Measurements from ENCODE around the gene GPRC5D.

GPRC5D gene

GRCh38 chr12:12952036-12952435 is at the start of gene GPRC5D:
Gene GPRC5D, minus strand, starts transcription at chr12:12952170. Its CDS starts 1,786 bp downstream, at chr12:12950384.
- no peaks in the 10 kb centered on the region for H3K9me3 ChIP-seq (ENCODE audit: insufficient read depth, low read length)
- no peak for DNase-seq (ENCODE audit: low read depth, low spot score)
- no peak for TF ChIP-seq ZNF274 (IDR thresholded peaks at IDR 0.05; ENCODE audit: low read depth, low read length)
- TF ChIP-seq SUZ12 (IDR thresholded peaks at IDR 0.05; ENCODE audit: extremely low read depth, insufficient read depth, insufficient read length) = no peak
- TF ChIP-seq YY1 (IDR thresholded peaks at IDR 0.05; ENCODE audit: insufficient read depth, insufficient read length) = no peak
- H3K36me3 ChIP-seq (ENCODE audit: insufficient read depth, insufficient read length, low read length) = no peaks in the 10 kb centered on the region
- H3K9ac ChIP-seq (ENCODE audit: insufficient read length, low read depth) = no peak within 1 kb of the TSS
- H3K4me1 ChIP-seq (ENCODE audit: insufficient read depth, insufficient read length) = no peaks in the 10 kb centered on the region
- no peak within 1 kb of the TSS for H3K4me3 ChIP-seq (ENCODE audit: insufficient read length, low read depth)
- H3K27me3 ChIP-seq (ENCODE audit: insufficient read depth, insufficient read length) = no peaks in the 10 kb centered on the region

GRCh38 chr12:13001775-13002040 is 49.7 kb upstream of the GPRC5D start:
- Histone ChIP-seq H3K27me3 (ENCODE audit: insufficient read depth, insufficient read length) (peaks cover 22% of the 10 kb centered on the region), H3K4me1 (ENCODE audit: insufficient read depth, insufficient read length) (no peaks in the 10 kb centered on the region), H3K9me3 (ENCODE audit: insufficient read depth, low read length) (no peaks in the 10 kb centered on the region), H3K36me3 (ENCODE audit: insufficient read depth, insufficient read length, low read length) (peaks cover 10% of the 10 kb centered on the region), H3K4me3 (ENCODE audit: insufficient read length, low read depth) (peak overlapping the region; percentile 47), H3K9ac (ENCODE audit: insufficient read length, low read depth) (peak overlapping the region; percentile 65)
- DNase-seq (ENCODE audit: low read depth, low spot score) = no peak
- TF ChIP-seq YY1 (IDR thresholded peaks at IDR 0.05; ENCODE audit: insufficient read depth, insufficient read length) (no peak), SUZ12 (IDR thresholded peaks at IDR 0.05; ENCODE audit: extremely low read depth, insufficient read depth, insufficient read length) (peak; percentile 17)

- TF ChIP-seq ZNF274 (IDR thresholded peaks at IDR 0.05; ENCODE audit: low read depth, low read length) = no peak
- no peak for TF ChIP-seq YY1 (IDR thresholded peaks at IDR 0.05; ENCODE audit: insufficient read depth, insufficient read length)
- no peak for TF ChIP-seq SUZ12 (IDR thresholded peaks at IDR 0.05; ENCODE audit: extremely low read depth, insufficient read depth, insufficient read length)
- Histone ChIP-seq H3K27me3 (ENCODE audit: insufficient read depth, insufficient read length) (peaks cover 22% of the 10 kb centered on the region), H3K9ac (ENCODE audit: insufficient read length, low read depth) (peak overlapping the region; percentile 88), H3K36me3 (ENCODE audit: insufficient read depth, insufficient read length, low read length) (peaks cover 12% of the 10 kb centered on the region), H3K4me3 (ENCODE audit: insufficient read length, low read depth) (peak overlapping the region; percentile 67), H3K9me3 (ENCODE audit: insufficient read depth, low read length) (no peaks in the 10 kb centered on the region), H3K4me1 (ENCODE audit: insufficient read depth, insufficient read length) (no peaks in the 10 kb centered on the region)
- peak; percentile 73 for DNase-seq (ENCODE audit: low read depth, low spot score)
Observed at GRCh38 chr12:13000925-13001774, 49.2 kb upstream of the GPRC5D start.

GRCh38 chr12:13000616-13000924 is 48.6 kb upstream of the GPRC5D start:
- H3K9me3 ChIP-seq (ENCODE audit: insufficient read depth, low read length) = no peaks in the 10 kb centered on the region
- H3K4me3 ChIP-seq (ENCODE audit: insufficient read length, low read depth) = peak overlapping the region; percentile 67
- TF ChIP-seq YY1 (IDR thresholded peaks at IDR 0.05; ENCODE audit: insufficient read depth, insufficient read length) = no peak
- no peak for TF ChIP-seq SUZ12 (IDR thresholded peaks at IDR 0.05; ENCODE audit: extremely low read depth, insufficient read depth, insufficient read length)
- TF ChIP-seq ZNF274 (IDR thresholded peaks at IDR 0.05; ENCODE audit: low read depth, low read length) = no peak
- H3K36me3 ChIP-seq (ENCODE audit: insufficient read depth, insufficient read length, low read length) = peaks cover 12% of the 10 kb centered on the region
- peak overlapping the region; percentile 88 for H3K9ac ChIP-seq (ENCODE audit: insufficient read length, low read depth)
- peak; percentile 65 for DNase-seq (ENCODE audit: low read depth, low spot score)
- H3K27me3 ChIP-seq (ENCODE audit: insufficient read depth, insufficient read length) = peaks cover 22% of the 10 kb centered on the region
- H3K4me1 ChIP-seq (ENCODE audit: insufficient read depth, insufficient read length) = no peaks in the 10 kb centered on the region

GRCh38 chr12:12999959-13000615 is 48.1 kb upstream of the GPRC5D start, which contains the start of gene HEBP1:
Gene HEBP1, minus strand, starts transcription at chr12:13000265. Its CDS starts 151 bp downstream, at chr12:13000114.
- TF ChIP-seq YY1 (IDR thresholded peaks at IDR 0.05; ENCODE audit: insufficient read depth, insufficient read length) = no peak

GRCh38 chr12:12999271-12999958 is 47.4 kb upstream of the GPRC5D start:
- Histone ChIP-seq H3K4me3 (ENCODE audit: insufficient read length, low read depth) (peak overlapping the region; percentile 86), H3K36me3 (ENCODE audit: insufficient read depth, insufficient read length, low read length) (peaks cover 12% of the 10 kb centered on the region), H3K9me3 (ENCODE audit: insufficient read depth, low read length) (no peaks in the 10 kb centered on the region), H3K4me1 (ENCODE audit: insufficient read depth, insufficient read length) (no peaks in the 10 kb centered on the region), H3K27me3 (ENCODE audit: insufficient read depth, insufficient read length) (peaks cover 22% of the 10 kb centered on the region), H3K9ac (ENCODE audit: insufficient read length, low read depth) (peak overlapping the region; percentile 92)
- TF ChIP-seq YY1 (IDR thresholded peaks at IDR 0.05; ENCODE audit: insufficient read depth, insufficient read length) (no peak), ZNF274 (IDR thresholded peaks at IDR 0.05; ENCODE audit: low read depth, low read length) (no peak), SUZ12 (IDR thresholded peaks at IDR 0.05; ENCODE audit: extremely low read depth, insufficient read depth, insufficient read length) (no peak)
- DNase-seq (ENCODE audit: low read depth, low spot score) = peak; percentile 72

More at GRCh38 chr12:12999959-13000615, 48.1 kb upstream of the GPRC5D start, which contains the start of gene HEBP1:
- Histone ChIP-seq H3K27me3 (ENCODE audit: insufficient read depth, insufficient read length) (peaks cover 22% of the 10 kb centered on the region), H3K4me1 (ENCODE audit: insufficient read depth, insufficient read length) (no peaks in the 10 kb centered on the region), H3K36me3 (ENCODE audit: insufficient read depth, insufficient read length, low read length) (peaks cover 12% of the 10 kb centered on the region), H3K9ac (ENCODE audit: insufficient read length, low read depth) (peak within 1 kb of the TSS; percentile 92), H3K9me3 (ENCODE audit: insufficient read depth, low read length) (no peaks in the 10 kb centered on the region), H3K4me3 (ENCODE audit: insufficient read length, low read depth) (peak within 1 kb of the TSS; percentile 86)
- peak; percentile 98 for DNase-seq (ENCODE audit: low read depth, low spot score)

- no peak for DNase-seq (ENCODE audit: low read depth, low spot score)
- no peaks in the 10 kb centered on the region for H3K4me1 ChIP-seq (ENCODE audit: insufficient read depth, insufficient read length)
- H3K27me3 ChIP-seq (ENCODE audit: insufficient read depth, insufficient read length) = peaks cover 19% of the 10 kb centered on the region
- peaks cover 12% of the 10 kb centered on the region for H3K36me3 ChIP-seq (ENCODE audit: insufficient read depth, insufficient read length, low read length)
- no peak overlapping the region for H3K9ac ChIP-seq (ENCODE audit: insufficient read length, low read depth)
- no peak overlapping the region for H3K4me3 ChIP-seq (ENCODE audit: insufficient read length, low read depth)
- TF ChIP-seq YY1 (IDR thresholded peaks at IDR 0.05; ENCODE audit: insufficient read depth, insufficient read length) (no peak), ZNF274 (IDR thresholded peaks at IDR 0.05; ENCODE audit: low read depth, low read length) (no peak), SUZ12 (IDR thresholded peaks at IDR 0.05; ENCODE audit: extremely low read depth, insufficient read depth, insufficient read length) (no peak)
- H3K9me3 ChIP-seq (ENCODE audit: insufficient read depth, low read length) = no peaks in the 10 kb centered on the region
Observed at GRCh38 chr12:12998248-12998647, 46.3 kb upstream of the GPRC5D start.

Data from NT2/D1 (cell line).